Kidney epithelial cell (primary cell): Measurements from ENCODE around the gene EMP2. TPM values are rescaled to one million over a fixed set of nuclear protein-coding genes. Genes with fewer than 3 reads are reported as not detected.
A peak's percentile ranks its signal among the peaks of the same experiment; 100 is the strongest.

ENCODE experiments used
- DNase-seq: peaks from one replicate; pipeline ENCODE4 v3.0.0-alpha.2; 2010; ENCODE audit warnings: low read depth
- H3K27me3 ChIP-seq: 2 replicates; pipeline ENCODE4 v1.6.0; 2011; ENCODE audit warnings: low read length; ENCODE audit not compliant: control insufficient read depth, insufficient read depth
- H3K36me3 ChIP-seq: 2 replicates; pipeline ENCODE4 v1.5.1; 2011; ENCODE audit warnings: low read length; ENCODE audit not compliant: control insufficient read depth, insufficient read depth
- H3K4me3 ChIP-seq: 2 replicates; pipeline ENCODE4 v1.5.1; 2011; ENCODE audit warnings: low read depth, mild to moderate bottlenecking, control low read depth, low read length
- total RNA-seq: library from RNA; depleted of rRNA; stranded (reverse); fragments of >200 nt; gene quantifications from 2 replicates; pipeline ENCODE4 v1.2.3, GENCODE V29; 2015
- TF ChIP-seq, protein P1 (sequence below): IDR thresholded peaks from 2 replicates; pipeline ENCODE4 v1.5.1; 2011; ENCODE audit warnings: mild to moderate bottlenecking, moderate library complexity, low read length, control low read depth, inconsistent platforms; ENCODE audit not compliant: insufficient read depth, poor library complexity, severe bottlenecking

The EMP2 gene
- total RNA-seq, 1 donor from 2014 or later = 1.4 TPM

GRCh38 chr16:10589109-10589508 lies 8.7 kb upstream of the EMP2 start:
- TF ChIP-seq, protein P1, sequence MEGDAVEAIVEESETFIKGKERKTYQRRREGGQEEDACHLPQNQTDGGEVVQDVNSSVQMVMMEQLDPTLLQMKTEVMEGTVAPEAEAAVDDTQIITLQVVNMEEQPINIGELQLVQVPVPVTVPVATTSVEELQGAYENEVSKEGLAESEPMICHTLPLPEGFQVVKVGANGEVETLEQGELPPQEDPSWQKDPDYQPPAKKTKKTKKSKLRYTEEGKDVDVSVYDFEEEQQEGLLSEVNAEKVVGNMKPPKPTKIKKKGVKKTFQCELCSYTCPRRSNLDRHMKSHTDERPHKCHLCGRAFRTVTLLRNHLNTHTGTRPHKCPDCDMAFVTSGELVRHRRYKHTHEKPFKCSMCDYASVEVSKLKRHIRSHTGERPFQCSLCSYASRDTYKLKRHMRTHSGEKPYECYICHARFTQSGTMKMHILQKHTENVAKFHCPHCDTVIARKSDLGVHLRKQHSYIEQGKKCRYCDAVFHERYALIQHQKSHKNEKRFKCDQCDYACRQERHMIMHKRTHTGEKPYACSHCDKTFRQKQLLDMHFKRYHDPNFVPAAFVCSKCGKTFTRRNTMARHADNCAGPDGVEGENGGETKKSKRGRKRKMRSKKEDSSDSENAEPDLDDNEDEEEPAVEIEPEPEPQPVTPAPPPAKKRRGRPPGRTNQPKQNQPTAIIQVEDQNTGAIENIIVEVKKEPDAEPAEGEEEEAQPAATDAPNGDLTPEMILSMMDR = no peak
- DNase-seq = no peak
- Histone ChIP-seq H3K27me3 (no peaks in the 10 kb centered on the region), H3K4me3 (no peak overlapping the region), H3K36me3 (no peaks in the 10 kb centered on the region)

- TF ChIP-seq, protein P1 = no peak
These were observed 7.2 kb upstream of the EMP2 start for GRCh38 chr16:10587622-10588021.

GRCh38 chr16:10584981-10585438 lies 4.6 kb upstream of the EMP2 start:
- Histone ChIP-seq H3K36me3 (no peaks in the 10 kb centered on the region), H3K4me3 (no peak overlapping the region), H3K27me3 (no peaks in the 10 kb centered on the region)
- no peak for DNase-seq
- TF ChIP-seq, protein P1 = no peak

More at GRCh38 chr16:10587622-10588021, 7.2 kb upstream of the EMP2 start:
- Histone ChIP-seq H3K27me3 (no peaks in the 10 kb centered on the region), H3K4me3 (no peak overlapping the region), H3K36me3 (no peaks in the 10 kb centered on the region)
- DNase-seq = no peak

DNA sequence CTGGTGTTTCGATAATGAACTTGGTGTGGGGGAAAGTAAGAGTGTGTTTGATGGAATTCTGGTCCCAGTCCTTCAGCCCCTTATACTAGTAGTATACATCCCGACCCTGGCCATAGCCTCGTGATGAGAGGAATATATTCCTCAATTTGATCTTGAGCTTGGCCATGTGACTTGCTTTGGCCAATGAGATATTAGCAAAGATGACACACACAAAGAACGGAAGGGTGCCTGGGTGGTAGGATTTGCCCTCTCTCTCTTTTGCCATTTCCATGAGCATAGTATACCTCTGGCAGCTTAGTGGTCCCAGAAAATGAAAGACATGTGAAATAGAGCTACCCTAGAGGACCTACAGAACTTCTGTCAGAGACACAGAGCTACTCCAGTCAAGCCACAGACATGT lies 2.9 kb upstream of the EMP2 start:
- no peak for DNase-seq
- H3K4me3 ChIP-seq = no peak overlapping the region
- no peaks in the 10 kb centered on the region for H3K27me3 ChIP-seq
- no peaks in the 10 kb centered on the region for H3K36me3 ChIP-seq
- TF ChIP-seq, protein P1 = no peak

DNA sequence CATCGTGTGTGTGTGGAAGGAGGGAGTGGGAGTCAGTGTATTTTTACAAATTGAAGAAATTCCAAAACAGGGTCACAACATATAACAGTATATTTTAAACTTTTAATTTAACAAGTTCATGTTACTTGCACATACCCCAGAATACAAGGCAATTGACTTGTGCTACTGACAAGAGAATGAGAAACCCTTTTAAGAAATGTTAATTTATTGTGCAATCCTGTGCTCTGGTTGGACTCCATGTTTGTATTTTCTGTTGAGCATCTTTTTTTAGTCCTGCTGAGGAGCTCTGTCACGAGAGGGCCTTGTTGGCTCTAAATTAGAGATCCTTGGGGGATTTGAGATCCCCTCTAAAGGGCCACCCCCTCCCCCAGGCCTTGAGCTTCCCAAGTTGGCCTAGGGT lies 1.1 kb upstream of the EMP2 start:
- DNase-seq = no peak
- no peaks in the 10 kb centered on the region for H3K27me3 ChIP-seq
- TF ChIP-seq, protein P1 = no peak
- no peaks in the 10 kb centered on the region for H3K36me3 ChIP-seq
- H3K4me3 ChIP-seq = no peak overlapping the region

GRCh38 chr16:10580883-10581247 lies 467 bp upstream of the EMP2 start:
- no peaks in the 10 kb centered on the region for H3K36me3 ChIP-seq
- TF ChIP-seq, protein P1 = no peak
- peak overlapping the region; percentile 70 for H3K4me3 ChIP-seq
- DNase-seq = no peak
- no peaks in the 10 kb centered on the region for H3K27me3 ChIP-seq
